Hindlimb muscle (tissue), 1 donor: ENCODE measurements around the gene FMN1. TPM values are rescaled to one million over a fixed set of nuclear protein-coding genes. Genes with fewer than 3 reads are reported as not detected.

ENCODE experiments used
- DNase-seq: peaks from one replicate; pipeline ENCODE4 v3.0.0-alpha.2; 2013
- polyA plus RNA-seq: library from polyadenylated mRNA; unstranded; fragments of 120-200 nt; gene quantifications from one replicate; pipeline ENCODE4 v1.2.1, GENCODE V29; 2013; ENCODE audit not compliant: insufficient read length

FMN1 gene
- polyA plus RNA-seq, 1 donor = 1.6 TPM

DNA sequence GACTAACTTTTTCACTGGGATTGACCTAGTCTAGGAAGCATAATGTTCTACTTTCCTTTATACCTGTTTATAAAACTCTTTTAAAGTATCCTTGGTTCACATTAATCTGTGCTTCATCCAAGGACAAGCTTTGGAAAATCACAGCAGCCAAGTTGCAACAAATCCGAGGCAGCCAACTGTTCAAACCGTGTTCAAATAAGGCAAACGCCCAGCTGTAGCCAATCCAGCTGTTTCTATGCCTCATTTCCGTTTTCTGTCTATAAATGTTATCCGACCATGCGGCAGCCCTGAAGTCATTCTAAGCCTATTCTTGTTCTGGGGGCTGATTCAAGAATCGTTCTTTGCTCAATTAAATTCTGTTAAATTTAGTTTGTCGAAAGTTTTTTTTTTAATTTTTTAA is 78.3 kb downstream of the FMN1 start:
- DNase-seq = peak; percentile 65

- DNase-seq = no peak
Observed at GRCh38 chr15:33115191-33115861, 79.2 kb downstream of the FMN1 start.

- DNase-seq = no peak
Observed at GRCh38 chr15:33114374-33114717, 80.2 kb downstream of the FMN1 start.

DNA sequence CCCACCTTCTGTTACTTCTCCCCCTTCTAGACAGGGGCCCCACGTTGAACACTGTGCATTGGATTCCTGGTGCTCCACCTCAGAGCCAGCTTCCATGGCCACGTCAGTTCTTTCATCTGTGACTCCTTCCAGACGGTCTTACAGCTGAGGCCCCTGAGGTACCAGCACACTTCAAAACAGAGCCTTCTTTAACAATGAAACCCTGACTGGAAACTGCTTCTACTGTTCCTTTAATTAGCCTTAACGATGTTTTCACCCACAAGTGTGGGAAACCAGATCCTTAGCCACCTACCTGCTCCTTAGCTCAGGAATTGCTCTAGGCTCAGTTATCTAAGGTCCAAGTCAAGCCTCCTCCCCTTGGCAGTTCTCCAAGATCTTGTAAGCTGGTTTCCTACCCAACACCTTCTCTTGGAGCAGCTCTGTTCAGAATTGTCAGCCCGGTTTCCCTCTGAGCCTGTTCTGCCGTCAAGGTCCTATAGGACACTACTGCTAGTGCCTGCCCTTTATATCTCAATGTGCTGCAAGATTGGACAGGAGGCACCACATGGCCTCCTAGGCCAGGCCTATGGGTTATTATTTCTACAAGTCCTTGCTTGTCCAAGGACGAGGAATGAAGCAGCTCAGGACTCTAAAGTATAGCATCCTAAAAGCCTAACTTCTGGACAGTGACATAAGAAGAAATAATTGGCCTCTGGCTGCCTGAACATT is 80.7 kb downstream of the FMN1 start:
- DNase-seq = no peak

DNA sequence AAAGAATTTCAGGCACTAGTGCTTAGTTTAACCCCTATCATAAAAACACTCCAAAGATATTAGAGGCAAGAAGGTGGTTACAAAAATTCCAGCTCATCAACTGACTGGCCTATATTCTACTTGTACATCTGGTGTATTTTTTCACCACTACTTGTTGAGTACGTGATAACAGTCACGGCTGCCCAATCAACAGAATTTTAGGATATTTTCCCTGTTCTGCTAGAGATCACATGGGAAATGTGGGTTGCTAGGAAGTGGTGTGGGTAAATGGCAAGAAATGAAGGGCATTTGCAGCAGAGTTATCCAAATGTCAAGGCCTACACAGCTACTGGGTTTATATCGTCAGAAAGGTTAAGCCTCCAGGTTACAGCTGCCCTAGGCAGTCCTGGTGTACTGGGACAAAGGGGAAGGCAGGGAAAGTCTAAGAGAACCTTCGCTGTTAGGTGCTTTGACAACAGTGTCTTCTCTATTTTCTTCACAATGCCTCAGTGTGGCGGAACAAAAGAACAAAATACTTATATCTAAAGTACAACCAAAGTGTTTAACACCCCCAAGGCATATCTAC is 81.9 kb downstream of the FMN1 start:
- DNase-seq = no peak

- DNase-seq = no peak
Observed at GRCh38 chr15:33111041-33111451, 83.5 kb downstream of the FMN1 start.

DNA sequence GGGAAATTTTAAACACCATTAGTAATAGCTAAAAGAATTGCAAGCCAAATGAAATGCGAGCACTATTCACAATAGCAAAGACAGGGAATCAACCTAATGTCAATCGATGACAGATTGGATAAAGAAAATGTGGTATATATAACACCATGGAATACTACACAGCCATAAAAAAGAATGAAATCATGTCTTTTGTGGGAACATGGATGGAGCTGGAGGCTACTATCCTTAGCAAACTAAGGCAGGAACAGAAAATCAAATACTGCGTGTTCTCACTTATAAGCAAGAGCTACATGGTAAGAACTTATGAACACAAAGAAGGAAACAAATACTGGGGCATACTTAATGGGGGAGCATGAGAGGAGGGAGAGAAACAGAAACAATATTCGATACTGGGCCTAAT is 85.2 kb downstream of the FMN1 start:
- DNase-seq = no peak

GRCh38 chr15:33108518-33108917 is 86.0 kb downstream of the FMN1 start:
- no peak for DNase-seq

DNA sequence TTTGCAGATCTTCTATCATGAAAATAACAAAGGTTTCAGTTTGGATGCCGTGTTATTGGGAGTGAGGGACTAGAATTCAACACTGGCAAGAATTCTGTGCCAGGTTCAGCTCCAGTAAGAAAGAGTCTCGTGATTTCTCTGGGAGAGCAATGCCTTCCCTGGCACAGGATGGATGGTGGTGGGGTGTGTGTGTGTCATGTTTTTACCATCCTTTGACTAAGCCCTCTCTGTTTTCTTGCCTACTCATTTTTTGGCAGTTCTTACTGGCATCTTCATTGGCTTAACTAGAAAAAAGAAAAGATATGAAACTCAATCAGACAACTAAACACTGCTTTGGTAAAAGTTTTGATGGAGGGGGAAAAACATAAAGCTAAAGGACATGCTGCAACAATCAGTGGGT is 86.6 kb downstream of the FMN1 start:
- DNase-seq = no peak

- DNase-seq = no peak
Observed at GRCh38 chr15:33104212-33104611, 90.3 kb downstream of the FMN1 start.

GRCh38 chr15:33101036-33101435 is 93.5 kb downstream of the FMN1 start:
- DNase-seq = no peak

DNA sequence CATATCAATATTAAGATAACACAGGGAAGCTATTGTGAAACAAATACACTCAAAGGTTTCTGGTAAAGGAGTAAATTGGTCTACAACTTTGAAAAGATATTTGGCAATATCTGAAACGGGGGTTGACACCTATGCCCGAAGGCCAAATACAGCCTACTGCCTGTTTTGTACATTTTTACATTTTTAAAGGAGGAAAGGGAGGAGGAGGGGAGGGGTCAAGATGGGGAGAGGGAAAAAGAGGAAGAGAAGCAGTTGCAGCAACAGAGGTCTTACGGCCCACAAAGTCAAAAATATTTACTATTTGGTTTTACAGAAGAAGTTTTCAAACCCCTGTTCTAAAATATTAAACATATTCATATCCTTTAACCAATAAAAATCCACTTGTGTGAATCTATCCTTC is 94.2 kb downstream of the FMN1 start:
- DNase-seq = no peak

- DNase-seq = no peak
Observed at GRCh38 chr15:33099739-33100138, 94.8 kb downstream of the FMN1 start.

DNA sequence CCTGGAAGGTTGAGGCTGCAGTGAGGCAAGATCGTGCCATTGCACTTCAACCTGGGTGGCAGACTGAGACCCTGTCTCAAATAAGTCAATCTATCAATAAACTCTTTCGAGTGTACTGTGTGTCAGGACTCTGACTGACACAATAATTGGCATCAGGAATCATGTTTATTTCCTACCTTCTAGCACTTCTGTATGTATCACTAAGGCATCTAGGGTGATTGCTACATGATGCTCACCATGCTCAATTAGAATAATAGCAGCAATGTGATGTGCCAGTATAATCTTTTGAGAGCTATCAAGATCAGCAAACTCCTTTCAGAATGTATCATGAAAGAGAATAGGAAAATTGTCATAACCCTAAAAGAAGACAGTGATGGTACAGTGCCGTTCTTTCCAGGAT is 95.3 kb downstream of the FMN1 start:
- no peak for DNase-seq

GRCh38 chr15:33098094-33099058 is 96.1 kb downstream of the FMN1 start:
- DNase-seq = no peak

- DNase-seq = no peak
Observed at GRCh38 chr15:33096134-33096533, 98.4 kb downstream of the FMN1 start.

- no peak for DNase-seq
Observed at GRCh38 chr15:33095641-33096040, 98.9 kb downstream of the FMN1 start.

DNA sequence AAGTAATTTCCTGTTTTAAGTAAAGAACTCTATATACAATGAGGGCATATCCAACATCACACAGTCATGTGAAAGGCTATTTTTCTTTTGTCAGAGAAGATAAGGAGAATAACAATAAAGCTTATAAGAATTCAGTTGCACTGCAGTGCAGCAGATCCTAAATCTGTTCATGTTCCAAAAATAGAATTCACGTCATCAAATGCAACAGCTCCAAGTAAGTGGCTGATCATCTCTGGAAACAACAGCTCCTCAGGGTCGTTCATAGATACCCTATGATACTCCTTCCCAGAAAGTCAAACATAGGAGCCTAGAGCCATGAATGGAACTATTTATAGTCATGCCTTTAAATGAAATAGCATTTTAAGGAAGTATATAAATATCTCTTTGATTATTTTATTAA is 100.2 kb downstream of the FMN1 start:
- DNase-seq = no peak

DNA sequence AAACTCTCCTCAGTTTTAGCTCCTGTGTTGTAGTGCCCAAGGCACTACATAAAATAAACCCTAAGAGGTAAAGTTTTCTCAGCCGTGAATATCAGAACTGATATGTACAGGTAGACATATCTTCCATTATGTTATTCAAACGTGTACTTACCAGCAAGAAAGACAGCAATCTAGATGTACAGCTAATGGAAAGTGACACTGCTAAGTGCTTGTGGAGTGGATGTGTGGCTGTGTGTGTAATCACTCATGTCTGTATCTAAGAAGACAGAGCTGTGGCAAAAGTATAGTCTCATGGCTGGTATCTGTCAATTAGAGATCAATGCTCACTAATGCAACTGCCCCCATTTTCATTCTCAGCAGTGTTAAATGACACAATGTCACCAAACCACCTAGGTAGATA is 101.3 kb downstream of the FMN1 start:
- DNase-seq = no peak

- DNase-seq = no peak
Observed at GRCh38 chr15:33091983-33092693, 102.4 kb downstream of the FMN1 start.

DNA sequence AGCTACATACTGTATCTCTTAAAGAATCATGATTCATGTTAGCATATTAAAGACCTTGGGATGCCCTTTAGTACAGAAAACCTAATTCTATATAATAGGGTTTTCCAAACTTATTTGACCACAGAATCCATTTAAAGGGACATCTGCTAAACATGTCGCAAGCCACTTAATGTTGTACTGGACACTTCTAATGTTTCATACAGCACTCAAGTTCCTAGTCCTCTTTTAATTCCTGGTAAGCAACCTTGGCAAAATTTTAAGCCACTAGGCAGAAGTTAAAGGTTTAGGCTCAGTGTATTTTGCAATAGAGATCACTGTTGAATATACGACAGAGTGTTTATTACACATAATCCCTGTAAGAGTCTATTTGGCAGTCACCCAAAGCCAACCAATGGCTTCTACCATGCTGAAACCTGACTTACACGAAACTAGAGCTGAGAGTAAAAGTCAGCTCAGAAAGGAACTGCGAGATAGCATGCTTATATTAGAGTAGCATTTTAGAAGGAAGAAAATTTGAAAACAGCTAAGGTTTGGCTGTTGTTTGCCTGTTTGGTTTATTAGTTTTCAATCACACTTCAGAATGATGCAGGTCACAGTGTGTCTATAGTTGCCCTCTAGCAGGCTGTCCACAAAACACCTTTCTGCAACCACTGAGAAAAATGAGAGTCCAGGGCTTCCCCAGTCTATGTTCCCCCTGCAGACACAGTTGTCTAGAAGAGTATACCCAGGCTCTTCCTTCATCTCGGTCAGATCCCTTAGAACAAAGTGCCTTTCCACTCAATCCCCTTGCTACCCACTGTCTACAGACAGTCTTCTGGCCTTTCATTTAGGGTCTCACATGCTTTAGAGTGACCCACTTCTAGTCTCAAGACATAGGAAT is 104.4 kb downstream of the FMN1 start:
- no peak for DNase-seq
